ENCODE measurements around the gene SGCA.

GRCh38 chr17:50146230-50146926 is 19.4 kb upstream of the SGCA start:
- TF ChIP-seq CTCF (conservative IDR thresholded peaks at IDR 0.05; ENCODE audit: low read depth in 2 of 2) (no peak), ETS1 (IDR thresholded peaks at IDR 0.05) (no peak), POLR2AphosphoS5 (IDR thresholded peaks at IDR 0.05; ENCODE audit: low read depth) (no peak), EZH2 (IDR thresholded peaks at IDR 0.05; ENCODE audit: low read depth, unreplicated experiment) (no peak), REST (IDR thresholded peaks at IDR 0.05; ENCODE audit: unreplicated experiment) (no peak), EZH2phosphoT487 (IDR thresholded peaks at IDR 0.05; ENCODE audit: unreplicated experiment) (no peak), JUNB (IDR thresholded peaks at IDR 0.05; ENCODE audit: unreplicated experiment) (no peak)

Data from GM23338 (cell line).